GM21529 (cell line): Measurements from ENCODE around the gene CSKMT.
"Not testable (repeated sequence)": the region's sequence is repeated elsewhere in the genome, so short reads cannot be mapped to it uniquely, and the experiment has no call there.

Experiments
- ATAC-seq: cut with Tn5 transposase; IDR thresholded peaks from one replicate; pipeline ENCODE4 v1.9.1; 2021; ENCODE audit not compliant: unreplicated experiment

CSKMT gene

GRCh38 chr11:62654297-62654696 is 10.8 kb upstream of the CSKMT start:
- ATAC-seq = no peak

- ATAC-seq = no peak
Measured at GRCh38 chr11:62656796-62657429, 8.2 kb upstream of the CSKMT start.

- peak; percentile 39 for ATAC-seq
Measured at GRCh38 chr11:62664405-62665074, 572 bp upstream of the CSKMT start.

GRCh38 chr11:62665599-62666258 is 617 bp downstream of the CSKMT start:
- peak; percentile 12 for ATAC-seq

- ATAC-seq = no peak
Measured at GRCh38 chr11:62666259-62666926, 1.3 kb downstream of the CSKMT start.

GRCh38 chr11:62667460-62667859 is 2.3 kb downstream of the CSKMT start:
- ATAC-seq = no peak

GRCh38 chr11:62669420-62670161 is 4.5 kb downstream of the CSKMT start:
- no peak for ATAC-seq

- ATAC-seq = peak; percentile 8
Measured at GRCh38 chr11:62671236-62671607, 6.1 kb downstream of the CSKMT start.

GRCh38 chr11:62671608-62672389 is 6.7 kb downstream of the CSKMT start, which contains the start of the genes LBHD1 and UQCC3:
Gene LBHD1, minus strand, starts transcription at chr11:62672267. Its CDS starts 2,236 bp downstream, at chr11:62670031.
Gene UQCC3, plus strand, starts transcription at chr11:62671673. Its CDS starts 73 bp downstream, at chr11:62671746.
- ATAC-seq = peak; percentile 55

- no peak for ATAC-seq
Measured at GRCh38 chr11:62673196-62673525, 8.0 kb downstream of the CSKMT start.

- not testable (repeated sequence) for ATAC-seq
Measured at GRCh38 chr11:62675415-62675814, 10.3 kb downstream of the CSKMT start.

- no peak for ATAC-seq
Measured at GRCh38 chr11:62676698-62677097, 11.6 kb downstream of the CSKMT start.

- ATAC-seq = no peak
Measured at GRCh38 chr11:62677156-62677555, 12.0 kb downstream of the CSKMT start.

- no peak for ATAC-seq
Measured at GRCh38 chr11:62677714-62678113, 12.6 kb downstream of the CSKMT start.

GRCh38 chr11:62678433-62678769 is 13.3 kb downstream of the CSKMT start:
- no peak for ATAC-seq

GRCh38 chr11:62678770-62679696 is 13.9 kb downstream of the CSKMT start, which contains the start of gene UBXN1:
Gene UBXN1, minus strand, starts transcription at chr11:62679073. Its CDS starts 150 bp downstream, at chr11:62678923.
- peak; percentile 66 for ATAC-seq

GRCh38 chr11:62680825-62681240 is 15.7 kb downstream of the CSKMT start:
- peak; percentile 55 for ATAC-seq

GRCh38 chr11:62682518-62682917 is 17.4 kb downstream of the CSKMT start:
- no peak for ATAC-seq
